IMR-90 (cell line): ENCODE results near the gene ANKRD11. TPM values are rescaled to one million over a fixed set of nuclear protein-coding genes. Genes with fewer than 3 reads are reported as not detected.

Source experiments
- ATAC-seq: fragments of 200-7000 bp; cut with Tn5 transposase; 2 replicates; pipeline ENCODE4 v1.9.1; 2020; ENCODE audit warnings: low read depth, mild to moderate bottlenecking, moderate library complexity
- BruUV-seq: library from RNA; stranded (reverse); fragments of 400-500 nt; replicated peaks from 2 replicates; lab custom pipeline; 2021; lab: Mats Ljungman, UMichigan
- CTCF ChIA-PET: fragments of 300-600 bp; formaldehyde crosslinking; extraction: SDS; loops from one replicate; lab custom pipeline; 2021; ENCODE audit warnings: antibody characterized with exemption; lab: Yijun Ruan, JAX
- POLR2A ChIA-PET: fragments of 300-600 bp; sonication (Branson Sonifier 250); formaldehyde crosslinking; loops from one replicate; lab custom pipeline; 2022; ENCODE audit warnings: antibody characterized with exemption; ENCODE audit not compliant: unreplicated experiment; lab: Charles Lee
- DNase-seq: peaks from one replicate; pipeline ENCODE4 v3.0.0; 2013
- H2AFZ ChIP-seq: replicated peaks from 2 replicates; pipeline ENCODE3; 2013; ENCODE audit warnings: low read length, mild to moderate bottlenecking; ENCODE audit not compliant: poor library complexity
- H2AK5ac ChIP-seq: 2 replicates; pipeline ENCODE4 v1.6.1; 2013; ENCODE audit warnings: low read depth, low read length, inconsistent platforms
- H2AK9ac ChIP-seq: replicated peaks from 2 replicates; pipeline ENCODE3; 2013; ENCODE audit warnings: mild to moderate bottlenecking, low read depth, low read length, moderate library complexity; ENCODE audit not compliant: poor library complexity
- H2BK120ac ChIP-seq: 2 replicates; pipeline ENCODE4 v1.6.1; 2013; ENCODE audit warnings: low read depth, low read length, inconsistent platforms
- H2BK15ac ChIP-seq: 3 replicates; pipeline ENCODE4 v1.6.1; 2013; ENCODE audit warnings: low read depth, low read length, inconsistent platforms
- H2BK20ac ChIP-seq: 2 replicates; pipeline ENCODE4 v1.6.1; 2013; ENCODE audit warnings: low read depth, mild to moderate bottlenecking, inconsistent platforms, low read length, moderate library complexity
- H2BK5ac ChIP-seq: 2 replicates; pipeline ENCODE4 v1.6.1; 2013; ENCODE audit warnings: mild to moderate bottlenecking, low read depth, low read length, inconsistent platforms; ENCODE audit not compliant: poor library complexity, severe bottlenecking
- H3K14ac ChIP-seq: replicated peaks from 2 replicates; pipeline ENCODE4 v1.6.1; 2013; ENCODE audit warnings: low read depth, low read length, inconsistent platforms
- H3K18ac ChIP-seq: 2 replicates; pipeline ENCODE4 v1.6.1; 2013; ENCODE audit warnings: low read depth, low read length, control low read depth
- H3K23ac ChIP-seq: 2 replicates; pipeline ENCODE4 v1.6.1; 2013; ENCODE audit warnings: low read depth, low read length, inconsistent platforms
- H3K27ac ChIP-seq: 2 replicates; pipeline ENCODE4 v1.5.1; 2013; ENCODE audit warnings: mild to moderate bottlenecking, control low read depth, low read length; ENCODE audit not compliant: insufficient read depth
- H3K27me3 ChIP-seq: 2 replicates; pipeline ENCODE4 v1.6.1; 2013; ENCODE audit warnings: low read length; ENCODE audit not compliant: control insufficient read depth, insufficient read depth
- H3K36me3 ChIP-seq: 2 replicates; pipeline ENCODE4 v1.6.1; 2013; ENCODE audit warnings: low read length, mixed read lengths; ENCODE audit not compliant: control insufficient read depth, insufficient read depth
- H3K4ac ChIP-seq: 2 replicates; pipeline ENCODE4 v1.6.1; 2013; ENCODE audit warnings: low read depth, low read length, inconsistent platforms
- H3K4me1 ChIP-seq: 2 replicates; pipeline ENCODE4 v1.6.1; 2013; ENCODE audit warnings: low read length, mixed read lengths; ENCODE audit not compliant: control insufficient read depth, insufficient read depth
- H3K4me2 ChIP-seq: 2 replicates; pipeline ENCODE4 v1.6.1; 2013; ENCODE audit warnings: low read depth, mild to moderate bottlenecking, control low read depth, low read length, moderate library complexity
- H3K4me3 ChIP-seq: 2 replicates; pipeline ENCODE4 v1.5.1; 2013; ENCODE audit warnings: low read depth, mild to moderate bottlenecking, control low read depth, low read length, moderate library complexity; ENCODE audit not compliant: insufficient read depth
- H3K56ac ChIP-seq: 2 replicates; pipeline ENCODE4 v1.6.1; 2013; ENCODE audit warnings: low read length, inconsistent platforms; ENCODE audit not compliant: insufficient read depth; ENCODE audit errors: extremely low read depth
- H3K79me1 ChIP-seq, 2 experiments: 2 replicates each; pipeline ENCODE4 v1.6.1; 2013; ENCODE audit warnings: low read length in 2 of 2, inconsistent platforms in 1 of 2, low read depth in 1 of 2
- H3K9ac ChIP-seq: 2 replicates; pipeline ENCODE4 v1.6.1; 2013; ENCODE audit warnings: low read depth, low read length, control low read depth
- H3K9me1 ChIP-seq: 2 replicates; pipeline ENCODE4 v1.6.1; 2013; ENCODE audit warnings: low read length, inconsistent platforms; ENCODE audit not compliant: insufficient read depth
- H3K9me3 ChIP-seq: 2 replicates; pipeline ENCODE4 v1.6.1; 2013; ENCODE audit warnings: low read length; ENCODE audit not compliant: control insufficient read depth, insufficient read depth
- H4K20me1 ChIP-seq: 2 replicates; pipeline ENCODE4 v1.6.1; 2013; ENCODE audit warnings: low read length, inconsistent platforms; ENCODE audit not compliant: insufficient read depth
- H4K5ac ChIP-seq: 2 replicates; pipeline ENCODE4 v1.6.1; 2013; ENCODE audit warnings: mild to moderate bottlenecking, low read depth, low read length, control low read depth
- H4K8ac ChIP-seq, 2 experiments: 2 replicates each; pipeline ENCODE4 v1.6.1; 2013; ENCODE audit warnings: low read depth in 2 of 2, low read length in 2 of 2, control low read depth in 1 of 2, inconsistent platforms in 1 of 2
- H4K91ac ChIP-seq: 2 replicates; pipeline ENCODE4 v1.6.1; 2013; ENCODE audit warnings: low read depth, low read length, inconsistent platforms; ENCODE audit not compliant: insufficient read depth
- BHLHE40 ChIP-seq: fragments of 150-350 bp; IDR thresholded peaks from 2 replicates; pipeline ENCODE4 v1.6.1; 2016; ENCODE audit warnings: mild to moderate bottlenecking, low read depth, low read length
- CHD1 ChIP-seq: IDR thresholded peaks from 2 replicates; pipeline ENCODE4 v1.6.1; 2012; ENCODE audit warnings: low read depth, low read length, improper control_type of control experiment
- FOS ChIP-seq: fragments of 150-350 bp; IDR thresholded peaks from 2 replicates; pipeline ENCODE4 v1.6.1; 2016; ENCODE audit warnings: low read depth, low read length
- MAFK ChIP-seq: IDR thresholded peaks from 2 replicates; pipeline ENCODE4 v1.6.1; 2012; ENCODE audit warnings: low read depth, low read length, improper control_type of control experiment
- MAZ ChIP-seq: IDR thresholded peaks from 2 replicates; pipeline ENCODE4 v1.6.1; 2012; ENCODE audit warnings: low read depth, mild to moderate bottlenecking, low read length, improper control_type of control experiment, moderate library complexity, borderline replicate concordance
- MXI1 ChIP-seq: IDR thresholded peaks from 2 replicates; pipeline ENCODE4 v1.6.1; 2012; ENCODE audit warnings: low read depth, mild to moderate bottlenecking, low read length, moderate library complexity, borderline replicate concordance
- POLR2A ChIP-seq: IDR thresholded peaks from 2 replicates; pipeline ENCODE4 v1.6.1; 2012; ENCODE audit warnings: mild to moderate bottlenecking, low read depth, low read length
- RCOR1 ChIP-seq: IDR thresholded peaks from 2 replicates; pipeline ENCODE4 v1.6.1; 2012; ENCODE audit warnings: mild to moderate bottlenecking, low read length, improper control_type of control experiment; ENCODE audit not compliant: insufficient replicate concordance
- SMC3 ChIP-seq: fragments of 150-350 bp; IDR thresholded peaks from 2 replicates; pipeline ENCODE4 v1.6.1; 2016; ENCODE audit warnings: low read depth, mild to moderate bottlenecking, antibody characterized with exemption, low read length, moderate library complexity
- WGBS, 2 experiments: methylation state at CpG; one replicate each; pipeline versions ENCODE4 v1.1.5 to v1.1.7; 2013; ENCODE audit warnings: missing lambda C conversion rate in 2 of 2; ENCODE audit not compliant: insufficient read length in 1 of 2; ENCODE audit errors: extremely low coverage in 2 of 2; 5-methylcytosine and 5-hydroxymethylcytosine counted together
- dilution Hi-C: fragments of 300-500 bp; cut with HindIII; formaldehyde crosslinking; loops from one replicate; pipeline ENCODE4 v1.14.3; 2018; ENCODE audit warnings: low sequenced_read_pairs; ENCODE audit not compliant: unreplicated experiment
- in situ Hi-C: fragments of 300-500 bp; cut with MboI; formaldehyde crosslinking; loops from 3 replicates; pipeline ENCODE4 v1.14.3; 2019; ENCODE audit warnings: low sequenced_read_pairs, inconsistent platforms, mixed read lengths
- intact Hi-C: fragments of 100-400 bp; cut with micrococcal nuclease; formaldehyde crosslinking; loops from 2 replicates; pipeline ENCODE4 v1.10.0; 2022
- polyA plus RNA-seq, 3 experiments: library from polyadenylated mRNA; depleted of rRNA; stranded (reverse); fragments of >200 nt; gene quantifications; 2 replicates each; pipeline ENCODE4 v1.2.3, GENCODE V29; 2012; ENCODE audit warnings: low replicate concordance in 1 of 3
- total RNA-seq: library from RNA; depleted of rRNA; stranded (reverse); fragments of >200 nt; gene quantifications from 2 replicates; pipeline ENCODE4 v1.2.3, GENCODE V29; 2012
- TF ChIP-seq, protein P1 (sequence below): conservative IDR thresholded peaks from 2 replicates; pipeline ENCODE4 v1.5.1; 2012; ENCODE audit warnings: mild to moderate bottlenecking, low read depth, low read length, improper control_type of control experiment
- TF ChIP-seq, protein P2 (sequence below): fragments of 150-350 bp; IDR thresholded peaks from 2 replicates; pipeline ENCODE4 v1.6.1; 2017; ENCODE audit warnings: mild to moderate bottlenecking, antibody characterized with exemption, low read length, low read depth
- TF ChIP-seq, protein P3 (sequence below): fragments of 150-350 bp; IDR thresholded peaks from 2 replicates; pipeline ENCODE4 v1.6.1; 2016; ENCODE audit warnings: low read depth, mild to moderate bottlenecking, low read length, moderate library complexity, borderline replicate concordance

Gene ANKRD11
- total and polyA plus RNA-seq, 2 of the 4 experiments (the other 2 are of a cell fraction): 46.8 to 71.9 TPM

DNA sequence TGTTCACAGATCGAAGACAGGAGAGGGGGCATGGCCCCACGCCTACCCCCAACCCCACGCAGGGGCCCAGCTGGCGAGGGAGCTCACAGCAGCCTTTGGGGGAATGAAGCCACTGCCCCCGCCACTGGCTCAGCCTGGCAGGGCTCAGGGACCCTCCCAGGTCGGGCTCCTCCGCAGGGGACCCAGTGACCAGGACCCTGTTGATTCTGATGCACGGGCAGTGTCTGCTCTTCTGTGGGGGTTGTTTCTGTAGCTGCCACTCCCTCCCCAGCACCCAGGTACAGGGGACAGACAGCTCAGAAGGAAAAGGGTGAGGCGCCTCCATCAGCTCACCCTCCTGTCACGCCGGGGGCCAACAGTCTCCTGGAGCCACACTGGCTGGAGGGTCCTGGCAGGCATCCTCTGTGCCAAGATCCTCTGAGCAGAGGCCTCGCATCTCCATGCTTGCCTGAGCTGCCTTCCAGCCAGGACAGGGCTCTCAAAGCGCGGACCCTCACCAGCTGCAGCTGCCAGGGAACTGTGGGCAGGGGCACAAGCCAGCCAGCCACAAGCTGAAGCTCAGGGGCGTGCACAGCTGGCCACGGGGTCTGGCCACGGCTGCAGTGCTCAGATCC, 223.7 kb downstream of the ANKRD11 start:
- no peak overlapping the region for H2BK20ac ChIP-seq
- peaks cover 57% of the 10 kb centered on the region for H3K36me3 ChIP-seq
- WGBS, 2 experiments: 97% methylated on average over 9 of the region's 17 CpGs; no CpG with 5 or more reads in 1 of the 2 experiments
- no peaks in the 10 kb centered on the region for H3K4me1 ChIP-seq
- no peak overlapping the region for H3K9ac ChIP-seq
- BruUV-seq: no TSS peak
- no peak overlapping the region for H3K4ac ChIP-seq
- intact Hi-C loops: no loop called here
- dilution Hi-C loops: no loop called here
- H4K5ac ChIP-seq: no peak overlapping the region
- H2AK5ac ChIP-seq: no peak overlapping the region
- no peak overlapping the region for H3K18ac ChIP-seq
- no peak overlapping the region for H4K8ac ChIP-seq
- CTCF ChIA-PET: no interaction called here
- no peak overlapping the region for H4K91ac ChIP-seq
- no peak overlapping the region for H2AK9ac ChIP-seq
- ATAC-seq (no peak), DNase-seq (no peak)
- H3K79me1 ChIP-seq: peaks cover 9 to 40% of the 10 kb centered on the region in 2 experiments
- H3K4me2 ChIP-seq: no peak overlapping the region
- POLR2A ChIA-PET: interaction anchor here (0.6 kb wide), 1 partner anchor 10 kb away, joined by 7 read pairs; no protein-coding TSS in a partner anchor
- no peak for TF ChIP-seq MAFK
- TF ChIP-seq, protein P1, sequence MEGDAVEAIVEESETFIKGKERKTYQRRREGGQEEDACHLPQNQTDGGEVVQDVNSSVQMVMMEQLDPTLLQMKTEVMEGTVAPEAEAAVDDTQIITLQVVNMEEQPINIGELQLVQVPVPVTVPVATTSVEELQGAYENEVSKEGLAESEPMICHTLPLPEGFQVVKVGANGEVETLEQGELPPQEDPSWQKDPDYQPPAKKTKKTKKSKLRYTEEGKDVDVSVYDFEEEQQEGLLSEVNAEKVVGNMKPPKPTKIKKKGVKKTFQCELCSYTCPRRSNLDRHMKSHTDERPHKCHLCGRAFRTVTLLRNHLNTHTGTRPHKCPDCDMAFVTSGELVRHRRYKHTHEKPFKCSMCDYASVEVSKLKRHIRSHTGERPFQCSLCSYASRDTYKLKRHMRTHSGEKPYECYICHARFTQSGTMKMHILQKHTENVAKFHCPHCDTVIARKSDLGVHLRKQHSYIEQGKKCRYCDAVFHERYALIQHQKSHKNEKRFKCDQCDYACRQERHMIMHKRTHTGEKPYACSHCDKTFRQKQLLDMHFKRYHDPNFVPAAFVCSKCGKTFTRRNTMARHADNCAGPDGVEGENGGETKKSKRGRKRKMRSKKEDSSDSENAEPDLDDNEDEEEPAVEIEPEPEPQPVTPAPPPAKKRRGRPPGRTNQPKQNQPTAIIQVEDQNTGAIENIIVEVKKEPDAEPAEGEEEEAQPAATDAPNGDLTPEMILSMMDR: no peak
- no peak for TF ChIP-seq BHLHE40
- no peak for TF ChIP-seq POLR2A
- TF ChIP-seq MXI1: no peak
- no peak for TF ChIP-seq MAZ
- TF ChIP-seq SMC3: no peak
- TF ChIP-seq FOS: no peak
- TF ChIP-seq CHD1: no peak
- TF ChIP-seq, protein P2, sequence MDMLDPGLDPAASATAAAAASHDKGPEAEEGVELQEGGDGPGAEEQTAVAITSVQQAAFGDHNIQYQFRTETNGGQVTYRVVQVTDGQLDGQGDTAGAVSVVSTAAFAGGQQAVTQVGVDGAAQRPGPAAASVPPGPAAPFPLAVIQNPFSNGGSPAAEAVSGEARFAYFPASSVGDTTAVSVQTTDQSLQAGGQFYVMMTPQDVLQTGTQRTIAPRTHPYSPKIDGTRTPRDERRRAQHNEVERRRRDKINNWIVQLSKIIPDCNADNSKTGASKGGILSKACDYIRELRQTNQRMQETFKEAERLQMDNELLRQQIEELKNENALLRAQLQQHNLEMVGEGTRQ: no peak
- TF ChIP-seq RCOR1: no peak
- TF ChIP-seq, protein P3, sequence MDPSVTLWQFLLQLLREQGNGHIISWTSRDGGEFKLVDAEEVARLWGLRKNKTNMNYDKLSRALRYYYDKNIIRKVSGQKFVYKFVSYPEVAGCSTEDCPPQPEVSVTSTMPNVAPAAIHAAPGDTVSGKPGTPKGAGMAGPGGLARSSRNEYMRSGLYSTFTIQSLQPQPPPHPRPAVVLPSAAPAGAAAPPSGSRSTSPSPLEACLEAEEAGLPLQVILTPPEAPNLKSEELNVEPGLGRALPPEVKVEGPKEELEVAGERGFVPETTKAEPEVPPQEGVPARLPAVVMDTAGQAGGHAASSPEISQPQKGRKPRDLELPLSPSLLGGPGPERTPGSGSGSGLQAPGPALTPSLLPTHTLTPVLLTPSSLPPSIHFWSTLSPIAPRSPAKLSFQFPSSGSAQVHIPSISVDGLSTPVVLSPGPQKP: no peak
- H3K27me3 ChIP-seq: no peaks in the 10 kb centered on the region
- in situ Hi-C loops: no loop called here
- no peak overlapping the region for H2BK120ac ChIP-seq
- no peak overlapping the region for H2BK5ac ChIP-seq
- H2BK15ac ChIP-seq: no peak overlapping the region
- H3K23ac ChIP-seq: no peak overlapping the region
- no peak overlapping the region for H3K27ac ChIP-seq
- peaks cover 22% of the 10 kb centered on the region for H4K20me1 ChIP-seq
- H2AFZ ChIP-seq: no peak overlapping the region
- H3K9me1 ChIP-seq: 0 out of 2 replicates have a peak, but pooled peaks cover 4% of the 10 kb centered on the region
- H3K4me3 ChIP-seq: no peak overlapping the region
- H3K9me3 ChIP-seq: no peaks in the 10 kb centered on the region
- no peak overlapping the region for H3K56ac ChIP-seq
- no peak overlapping the region for H3K14ac ChIP-seq
